ENCODE results near the gene SH3PXD2B.
"Not testable (repeated sequence)": the region's sequence is repeated elsewhere in the genome, so short reads cannot be mapped to it uniquely, and the experiment has no call there.

- TF ChIP-seq, protein P1, sequence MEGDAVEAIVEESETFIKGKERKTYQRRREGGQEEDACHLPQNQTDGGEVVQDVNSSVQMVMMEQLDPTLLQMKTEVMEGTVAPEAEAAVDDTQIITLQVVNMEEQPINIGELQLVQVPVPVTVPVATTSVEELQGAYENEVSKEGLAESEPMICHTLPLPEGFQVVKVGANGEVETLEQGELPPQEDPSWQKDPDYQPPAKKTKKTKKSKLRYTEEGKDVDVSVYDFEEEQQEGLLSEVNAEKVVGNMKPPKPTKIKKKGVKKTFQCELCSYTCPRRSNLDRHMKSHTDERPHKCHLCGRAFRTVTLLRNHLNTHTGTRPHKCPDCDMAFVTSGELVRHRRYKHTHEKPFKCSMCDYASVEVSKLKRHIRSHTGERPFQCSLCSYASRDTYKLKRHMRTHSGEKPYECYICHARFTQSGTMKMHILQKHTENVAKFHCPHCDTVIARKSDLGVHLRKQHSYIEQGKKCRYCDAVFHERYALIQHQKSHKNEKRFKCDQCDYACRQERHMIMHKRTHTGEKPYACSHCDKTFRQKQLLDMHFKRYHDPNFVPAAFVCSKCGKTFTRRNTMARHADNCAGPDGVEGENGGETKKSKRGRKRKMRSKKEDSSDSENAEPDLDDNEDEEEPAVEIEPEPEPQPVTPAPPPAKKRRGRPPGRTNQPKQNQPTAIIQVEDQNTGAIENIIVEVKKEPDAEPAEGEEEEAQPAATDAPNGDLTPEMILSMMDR (IDR thresholded peaks at IDR 0.05) = not testable (repeated sequence)
- TF ChIP-seq POLR2A (IDR thresholded peaks at IDR 0.05) = not testable (repeated sequence)
These were observed 52.3 kb downstream of the SH3PXD2B start for GRCh38 chr5:172402031-172402430.
